KMS-11 (cell line): ENCODE results near the gene TMEM143.

ENCODE experiments used
- H2AFZ ChIP-seq: fragments of 200-600 bp; sonication (generic); 2 replicates; pipeline ENCODE4 v1.6.1; 2016; ENCODE audit warnings: antibody characterized with exemption, mixed run types, low read depth
- H3K27ac ChIP-seq: fragments of 200-600 bp; sonication (generic); 2 replicates; pipeline ENCODE4 v1.6.1; 2016; ENCODE audit warnings: mild to moderate bottlenecking, mixed run types
- H3K27me3 ChIP-seq: fragments of 200-600 bp; sonication (generic); 2 replicates; pipeline ENCODE4 v1.6.1; 2017; ENCODE audit warnings: mild to moderate bottlenecking, low read depth, mixed run types, moderate library complexity; ENCODE audit not compliant: insufficient read depth
- H3K36me3 ChIP-seq: fragments of 200-600 bp; sonication (generic); 2 replicates; pipeline ENCODE4 v1.6.1; 2017; ENCODE audit warnings: mild to moderate bottlenecking, mixed run types; ENCODE audit not compliant: insufficient read depth
- H3K4me1 ChIP-seq: fragments of 200-600 bp; sonication (generic); 2 replicates; pipeline ENCODE4 v1.6.1; 2016; ENCODE audit warnings: mild to moderate bottlenecking, low read depth, mixed run types; ENCODE audit not compliant: poor library complexity, severe bottlenecking
- H3K4me2 ChIP-seq: fragments of 200-600 bp; sonication (generic); 2 replicates; pipeline ENCODE4 v1.7.0; 2016; ENCODE audit warnings: mild to moderate bottlenecking, mixed run types
- H3K4me3 ChIP-seq: fragments of 200-600 bp; sonication (generic); IDR thresholded peaks from 2 replicates; pipeline ENCODE4 v1.6.1; 2017; ENCODE audit warnings: low read depth, low read length, mixed read lengths; ENCODE audit not compliant: insufficient read depth
- H3K79me2 ChIP-seq: fragments of 200-600 bp; sonication (generic); 2 replicates; pipeline ENCODE4 v1.6.1; 2016; ENCODE audit warnings: low read depth, mixed run types; ENCODE audit not compliant: insufficient read depth
- H3K9ac ChIP-seq: fragments of 200-600 bp; sonication (generic); 2 replicates; pipeline ENCODE4 v1.6.1; 2016; ENCODE audit warnings: mild to moderate bottlenecking, mixed run types
- H4K20me1 ChIP-seq: fragments of 200-600 bp; sonication (generic); 2 replicates; pipeline ENCODE4 v1.6.1; 2016; ENCODE audit warnings: mild to moderate bottlenecking, mixed run types; ENCODE audit not compliant: insufficient read depth
- CTCF ChIP-seq: fragments of 200-600 bp; sonication (generic); conservative IDR thresholded peaks from 2 replicates; pipeline ENCODE4 v1.6.1; 2017; ENCODE audit warnings: low read depth, mild to moderate bottlenecking, antibody characterized with exemption, low read length, moderate library complexity, mixed read lengths

Gene TMEM143

GRCh38 chr19:48368936-48369335, 5.2 kb upstream of the TMEM143 start:
- H4K20me1 ChIP-seq, result no peaks in the 10 kb centered on the region
- peaks cover 33% of the 10 kb centered on the region for H3K4me1 ChIP-seq
- no peak for TF ChIP-seq CTCF
- H3K79me2 ChIP-seq, result no peaks in the 10 kb centered on the region
- H3K4me3 ChIP-seq, result no peak overlapping the region
- H3K27me3 ChIP-seq, result no peaks in the 10 kb centered on the region
- H3K36me3 ChIP-seq, result no peaks in the 10 kb centered on the region
- no peak overlapping the region for H2AFZ ChIP-seq
- no peak overlapping the region for H3K9ac ChIP-seq
- H3K27ac ChIP-seq, result no peak overlapping the region
- H3K4me2 ChIP-seq, result no peak overlapping the region

- Histone ChIP-seq H3K4me1 (peaks cover 23% of the 10 kb centered on the region), H2AFZ (no peak overlapping the region), H3K4me3 (no peak overlapping the region), H4K20me1 (no peaks in the 10 kb centered on the region), H3K27ac (no peak overlapping the region), H3K9ac (no peak overlapping the region), H3K36me3 (no peaks in the 10 kb centered on the region), H3K79me2 (no peaks in the 10 kb centered on the region), H3K27me3 (no peaks in the 10 kb centered on the region), H3K4me2 (no peak overlapping the region)
- TF ChIP-seq CTCF, result no peak
Observed at GRCh38 chr19:48367855-48368254, 4.1 kb upstream of the TMEM143 start.

- H3K27ac ChIP-seq, result no peak overlapping the region
- no peaks in the 10 kb centered on the region for H3K36me3 ChIP-seq
- no peak overlapping the region for H3K4me3 ChIP-seq
- no peaks in the 10 kb centered on the region for H3K27me3 ChIP-seq
- H3K4me2 ChIP-seq, result no peak overlapping the region
- H3K4me1 ChIP-seq, result peaks cover 14% of the 10 kb centered on the region
- no peaks in the 10 kb centered on the region for H4K20me1 ChIP-seq
- H3K79me2 ChIP-seq, result no peaks in the 10 kb centered on the region
- no peak for TF ChIP-seq CTCF
- H3K9ac ChIP-seq, result no peak overlapping the region
- no peak overlapping the region for H2AFZ ChIP-seq
Observed at GRCh38 chr19:48365602-48366001, 1.9 kb upstream of the TMEM143 start.

GRCh38 chr19:48364598-48365348, 1.0 kb upstream of the TMEM143 start:
- Histone ChIP-seq H3K36me3 (no peaks in the 10 kb centered on the region), H2AFZ (peak overlapping the region; percentile 32), H3K4me3 (no peak overlapping the region), H3K4me2 (peak overlapping the region; percentile 72), H3K27ac (peak overlapping the region; percentile 83), H4K20me1 (no peaks in the 10 kb centered on the region), H3K9ac (peak overlapping the region; percentile 71), H3K27me3 (no peaks in the 10 kb centered on the region), H3K79me2 (no peaks in the 10 kb centered on the region), H3K4me1 (peaks cover 14% of the 10 kb centered on the region)
- TF ChIP-seq CTCF, result no peak
